Measurements from ENCODE around the gene RHBDF2.

Gene RHBDF2

GRCh38 chr17:76441686-76442340 lies 59.4 kb downstream of the RHBDF2 start:
- no peak for DNase-seq (ENCODE audit: extremely low spot score)
- ChIA-PET POLR2A (no interaction called here), CTCF (interaction anchor here (0.6 kb wide), 1 partner anchor 12 kb away, joined by 3 read pairs; no protein-coding TSS in a partner anchor)
- TF ChIP-seq NFRKB (IDR thresholded peaks at IDR 0.05) (no peak), ELF4 (IDR thresholded peaks at IDR 0.05) (no peak), CTBP1 (IDR thresholded peaks at IDR 0.05; ENCODE audit: borderline replicate concordance) (no peak), FOXM1 (IDR thresholded peaks at IDR 0.05; ENCODE audit: borderline replicate concordance) (no peak), ZNF384 (IDR thresholded peaks at IDR 0.05) (no peak), SUZ12 (IDR thresholded peaks at IDR 0.05) (no peak), ARNT (IDR thresholded peaks at IDR 0.05) (no peak), L3MBTL2 (conservative IDR thresholded peaks at IDR 0.05) (no peak), LEF1 (IDR thresholded peaks at IDR 0.05; ENCODE audit: borderline replicate concordance) (no peak), SP1 (IDR thresholded peaks at IDR 0.05) (no peak), BHLHE40 (IDR thresholded peaks at IDR 0.05; ENCODE audit: borderline replicate concordance) (no peak), HDGF (IDR thresholded peaks at IDR 0.05; ENCODE audit: borderline replicate concordance) (no peak), FOXA1 (IDR thresholded peaks at IDR 0.05) (no peak), FOXK2 (IDR thresholded peaks at IDR 0.05) (no peak)
- TF ChIP-seq, protein P1, sequence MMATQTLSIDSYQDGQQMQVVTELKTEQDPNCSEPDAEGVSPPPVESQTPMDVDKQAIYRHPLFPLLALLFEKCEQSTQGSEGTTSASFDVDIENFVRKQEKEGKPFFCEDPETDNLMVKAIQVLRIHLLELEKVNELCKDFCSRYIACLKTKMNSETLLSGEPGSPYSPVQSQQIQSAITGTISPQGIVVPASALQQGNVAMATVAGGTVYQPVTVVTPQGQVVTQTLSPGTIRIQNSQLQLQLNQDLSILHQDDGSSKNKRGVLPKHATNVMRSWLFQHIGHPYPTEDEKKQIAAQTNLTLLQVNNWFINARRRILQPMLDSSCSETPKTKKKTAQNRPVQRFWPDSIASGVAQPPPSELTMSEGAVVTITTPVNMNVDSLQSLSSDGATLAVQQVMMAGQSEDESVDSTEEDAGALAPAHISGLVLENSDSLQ (IDR thresholded peaks at IDR 0.05): no peak

DNA sequence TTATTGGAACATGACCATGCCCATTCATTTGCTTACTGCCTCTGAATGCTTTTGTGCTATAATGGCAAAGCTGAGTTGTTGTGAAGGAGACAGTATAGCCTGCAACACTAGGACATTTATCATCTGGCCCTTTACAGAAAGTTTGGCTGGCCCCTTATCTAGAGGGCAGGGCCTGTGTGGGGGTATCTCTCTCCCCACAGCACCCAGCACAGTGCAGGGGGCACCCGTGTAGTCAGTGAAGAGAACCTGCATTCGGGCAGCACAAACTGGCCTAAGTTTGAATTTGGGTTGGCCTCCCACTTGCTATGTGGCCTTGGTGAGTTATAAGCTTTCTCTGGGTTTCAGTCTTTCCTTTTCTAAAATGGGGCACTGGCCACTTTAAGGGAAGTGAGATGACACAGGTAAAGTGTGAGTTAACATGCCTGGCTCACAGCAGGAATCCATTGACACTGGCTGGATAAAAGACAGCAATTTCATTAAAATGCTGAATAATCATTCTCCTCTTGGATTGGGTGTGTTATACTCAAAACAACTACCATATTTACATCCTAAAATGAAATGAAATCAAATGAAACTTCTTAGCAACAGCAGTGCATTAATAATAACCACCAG lies 60.4 kb downstream of the RHBDF2 start:
- no peak for DNase-seq (ENCODE audit: extremely low spot score)
- TF ChIP-seq LEF1 (IDR thresholded peaks at IDR 0.05; ENCODE audit: borderline replicate concordance): no peak
- no peak for TF ChIP-seq L3MBTL2 (conservative IDR thresholded peaks at IDR 0.05)
- no peak for TF ChIP-seq ZNF384 (IDR thresholded peaks at IDR 0.05)
- no peak for TF ChIP-seq ARNT (IDR thresholded peaks at IDR 0.05)
- TF ChIP-seq NFRKB (IDR thresholded peaks at IDR 0.05): no peak
- no peak for TF ChIP-seq HDGF (IDR thresholded peaks at IDR 0.05; ENCODE audit: borderline replicate concordance)
- TF ChIP-seq, protein P1 (IDR thresholded peaks at IDR 0.05): no peak
- no peak for TF ChIP-seq FOXA1 (IDR thresholded peaks at IDR 0.05)
- no peak for TF ChIP-seq TARDBP (IDR thresholded peaks at IDR 0.05)
- TF ChIP-seq CTBP1 (IDR thresholded peaks at IDR 0.05; ENCODE audit: borderline replicate concordance): no peak
- no peak for TF ChIP-seq SUZ12 (IDR thresholded peaks at IDR 0.05)
- TF ChIP-seq FOXM1 (IDR thresholded peaks at IDR 0.05; ENCODE audit: borderline replicate concordance): no peak
- TF ChIP-seq FOXK2 (IDR thresholded peaks at IDR 0.05): no peak
- no peak for TF ChIP-seq BHLHE40 (IDR thresholded peaks at IDR 0.05; ENCODE audit: borderline replicate concordance)
- TF ChIP-seq ELF4 (IDR thresholded peaks at IDR 0.05): no peak
- no peak for TF ChIP-seq SP1 (IDR thresholded peaks at IDR 0.05)
- ChIA-PET CTCF (no interaction called here), POLR2A (no interaction called here)

- TF ChIP-seq FOXA1 (IDR thresholded peaks at IDR 0.05) (no peak), SUZ12 (IDR thresholded peaks at IDR 0.05) (no peak), CTBP1 (IDR thresholded peaks at IDR 0.05; ENCODE audit: borderline replicate concordance) (no peak), ELF4 (IDR thresholded peaks at IDR 0.05) (no peak), HDGF (IDR thresholded peaks at IDR 0.05; ENCODE audit: borderline replicate concordance) (no peak), BHLHE40 (IDR thresholded peaks at IDR 0.05; ENCODE audit: borderline replicate concordance) (no peak), FOXM1 (IDR thresholded peaks at IDR 0.05; ENCODE audit: borderline replicate concordance) (no peak), TARDBP (IDR thresholded peaks at IDR 0.05) (no peak), ARNT (IDR thresholded peaks at IDR 0.05) (no peak), SP1 (IDR thresholded peaks at IDR 0.05) (no peak), NFRKB (IDR thresholded peaks at IDR 0.05) (no peak), FOXK2 (IDR thresholded peaks at IDR 0.05) (no peak), ZNF384 (IDR thresholded peaks at IDR 0.05) (no peak), LEF1 (IDR thresholded peaks at IDR 0.05; ENCODE audit: borderline replicate concordance) (no peak), L3MBTL2 (conservative IDR thresholded peaks at IDR 0.05) (no peak)
- TF ChIP-seq, protein P1 (IDR thresholded peaks at IDR 0.05): no peak
- no peak for DNase-seq (ENCODE audit: extremely low spot score)
- ChIA-PET POLR2A (no interaction called here), CTCF (no interaction called here)
Measured at GRCh38 chr17:76439314-76439928, 61.8 kb downstream of the RHBDF2 start.

DNA sequence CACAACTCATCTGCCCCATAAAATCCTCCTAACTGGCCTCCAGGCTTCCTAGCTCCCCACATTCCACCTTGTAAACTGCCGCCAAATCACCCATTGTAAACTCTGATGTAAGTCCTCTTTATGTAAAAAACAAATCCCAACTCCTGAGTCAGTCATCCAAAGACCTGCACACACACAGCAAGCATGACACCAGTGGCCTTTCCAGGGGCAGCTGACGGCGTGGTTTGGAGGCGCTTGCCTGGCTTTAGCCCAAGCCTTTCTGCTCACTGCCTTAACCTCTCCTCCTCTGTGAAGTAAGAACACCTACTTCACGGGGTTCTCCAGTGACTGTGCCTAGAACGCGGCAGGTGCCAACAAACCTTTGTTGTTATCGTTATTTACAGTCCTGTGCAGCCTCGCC lies 62.3 kb downstream of the RHBDF2 start:
- ChIA-PET CTCF (no interaction called here), POLR2A (interaction anchor here (1.1 kb wide), 1 partner anchor 13 kb away, joined by 4 read pairs; no protein-coding TSS in a partner anchor)
- TF ChIP-seq SUZ12 (IDR thresholded peaks at IDR 0.05) (no peak), FOXK2 (IDR thresholded peaks at IDR 0.05) (no peak)
- no peak for DNase-seq (ENCODE audit: extremely low spot score)

DNA sequence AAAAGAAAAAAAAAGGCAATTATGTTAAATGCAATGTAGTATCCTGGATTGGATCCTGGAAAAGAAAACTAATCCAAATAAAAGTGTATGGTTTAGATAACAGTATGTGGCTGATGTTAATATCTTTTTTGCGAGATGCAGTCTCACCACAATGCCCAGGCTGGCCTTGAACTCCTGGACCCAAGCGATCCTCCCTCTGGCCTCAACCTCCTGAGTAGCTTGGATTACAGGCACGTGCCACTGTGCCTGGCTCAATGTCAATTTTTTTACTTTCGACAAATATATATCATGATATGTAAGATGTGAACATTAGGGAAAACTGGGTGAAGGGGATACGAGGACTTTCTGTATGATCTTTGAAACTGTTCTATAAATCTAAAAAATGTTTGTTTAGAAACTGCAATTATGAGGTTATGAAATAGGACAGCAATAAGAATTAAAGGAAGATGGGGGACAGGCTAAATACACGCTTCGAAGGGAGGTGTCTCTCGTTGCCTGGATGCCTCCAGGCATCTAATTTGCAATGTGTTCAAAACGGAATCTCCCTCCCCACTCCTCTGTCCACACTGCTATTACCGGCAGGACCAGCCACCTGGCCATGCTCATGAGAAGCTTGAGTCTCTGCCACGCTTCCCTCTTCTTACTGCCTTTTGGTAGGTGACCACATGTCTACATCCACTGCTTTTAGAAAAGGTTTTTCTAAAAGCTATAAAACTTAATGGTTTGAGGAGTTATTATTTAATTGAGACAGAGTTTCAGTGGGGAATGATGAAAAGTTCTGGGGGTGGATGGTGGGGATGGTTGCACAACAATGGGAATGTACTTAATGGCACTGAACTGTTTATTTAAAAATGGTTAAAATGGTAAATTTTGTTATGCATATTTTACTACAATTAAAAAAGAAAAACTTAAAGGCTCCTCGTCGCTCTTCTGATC lies 63.5 kb downstream of the RHBDF2 start:
- TF ChIP-seq SUZ12 (IDR thresholded peaks at IDR 0.05) (no peak), FOXA1 (IDR thresholded peaks at IDR 0.05) (no peak), ZNF384 (IDR thresholded peaks at IDR 0.05) (0 out of 2 replicates have a peak, but pooled peaks have one; percentile 30), FOXK2 (IDR thresholded peaks at IDR 0.05) (no peak), FOXM1 (IDR thresholded peaks at IDR 0.05; ENCODE audit: borderline replicate concordance) (no peak)
- POLR2A ChIA-PET: interaction anchor here (1.1 kb wide), 1 partner anchor 14 kb away, joined by 4 read pairs; no protein-coding TSS in a partner anchor
- no peak for DNase-seq (ENCODE audit: extremely low spot score)
- CTCF ChIA-PET: interaction anchor here (0.6 to 0.7 kb wide), 3 partner anchors 244 to 619 kb away, joined by 3 read pairs; no protein-coding TSS in a partner anchor
